Subcutaneous abdominal adipose tissue (tissue), 5 donors: ENCODE measurements around the gene MRAS.
A peak's percentile ranks its signal among the peaks of the same experiment; 100 is the strongest.

Source experiments
- H3K27ac ChIP-seq: one replicate; pipeline ENCODE4 v1.7.0; 2013; ENCODE audit warnings: low read depth, mild to moderate bottlenecking, inconsistent platforms, low read length, moderate library complexity
- H3K27me3 ChIP-seq, 5 donors: one replicate each; pipeline ENCODE4 v1.7.0; 2013; ENCODE audit warnings: low read length in 5 of 5, inconsistent platforms in 1 of 5; ENCODE audit not compliant: control insufficient read depth in 5 of 5, insufficient read depth in 4 of 5
- H3K36me3 ChIP-seq, 5 donors: one replicate each; pipeline ENCODE4 v1.7.0; 2013; ENCODE audit warnings: low read length in 5 of 5; ENCODE audit not compliant: control insufficient read depth in 5 of 5, insufficient read depth in 5 of 5
- H3K4me1 ChIP-seq, 5 donors: one replicate each; pipeline ENCODE4 v1.7.0; 2013; ENCODE audit warnings: low read length in 5 of 5, mild to moderate bottlenecking in 3 of 5, moderate library complexity in 1 of 5; ENCODE audit not compliant: control insufficient read depth in 5 of 5, insufficient read depth in 5 of 5
- H3K4me3 ChIP-seq, 5 donors: one replicate each; pipeline ENCODE4 v1.7.0; 2013; ENCODE audit warnings: low read length in 5 of 5, low read depth in 1 of 5
- H3K9ac ChIP-seq, 5 donors: one replicate each; pipeline ENCODE4 v1.7.0; 2013; ENCODE audit warnings: low read length in 5 of 5, mild to moderate bottlenecking in 4 of 5, moderate library complexity in 3 of 5
- H3K9me3 ChIP-seq, 5 donors: one replicate each; pipeline ENCODE4 v1.7.0; 2013; ENCODE audit warnings: low read length in 5 of 5; ENCODE audit not compliant: control insufficient read depth in 5 of 5
- donor health status: healthy.
- donor health status: healthy.
- donor health status: healthy.
- donor health status: healthy.
- donor health status: healthy.

Gene MRAS

GRCh38 chr3:138395865-138396751 lies 47.7 kb downstream of the MRAS start:
- H3K36me3 ChIP-seq, result peaks cover 0 to 31% (median 30%) of the 10 kb centered on the region in 5 donors
- H3K4me1 ChIP-seq, result peaks cover 0 to 56% (median 27%) of the 10 kb centered on the region in 5 donors
- peak overlapping the region; percentile 71 for H3K27ac ChIP-seq
- no peaks in the 10 kb centered on the region for H3K9me3 ChIP-seq
- H3K27me3 ChIP-seq, result no peaks in the 10 kb centered on the region
- H3K4me3 ChIP-seq, result no peak overlapping the region
- H3K9ac ChIP-seq, result peak overlapping the region in 2 of 5 donors; percentile 6 to 55

GRCh38 chr3:138396752-138397410 lies 48.5 kb downstream of the MRAS start:
- Histone ChIP-seq H3K27me3 (no peaks in the 10 kb centered on the region), H3K36me3 (peaks cover 0 to 39% (median 38%) of the 10 kb centered on the region in 5 donors), H3K27ac (peak overlapping the region; percentile 71), H3K9me3 (no peaks in the 10 kb centered on the region), H3K4me1 (peaks cover 0 to 55% (median 27%) of the 10 kb centered on the region in 5 donors), H3K4me3 (no peak overlapping the region), H3K9ac (peak overlapping the region in 1 of 5 donors; percentile 55)

GRCh38 chr3:138397983-138398382 lies 49.6 kb downstream of the MRAS start:
- peaks cover 0 to 46% (median 27%) of the 10 kb centered on the region in 5 donors for H3K4me1 ChIP-seq
- H3K36me3 ChIP-seq, result peaks cover 0 to 50% (median 49%) of the 10 kb centered on the region in 5 donors
- no peak overlapping the region for H3K9ac ChIP-seq
- H3K27ac ChIP-seq, result no peak overlapping the region
- H3K9me3 ChIP-seq, result no peaks in the 10 kb centered on the region
- no peaks in the 10 kb centered on the region for H3K27me3 ChIP-seq
- H3K4me3 ChIP-seq, result no peak overlapping the region

GRCh38 chr3:138398791-138399575 lies 50.6 kb downstream of the MRAS start:
- Histone ChIP-seq H3K4me1 (peaks cover 0 to 38% (median 24%) of the 10 kb centered on the region in 5 donors), H3K9me3 (no peaks in the 10 kb centered on the region), H3K27me3 (no peaks in the 10 kb centered on the region), H3K36me3 (peaks cover 2 to 60% (median 59%) of the 10 kb centered on the region in 5 donors), H3K27ac (no peak overlapping the region), H3K9ac (no peak overlapping the region), H3K4me3 (no peak overlapping the region)

- Histone ChIP-seq H3K9me3 (no peaks in the 10 kb centered on the region), H3K27ac (no peak overlapping the region), H3K4me3 (no peak overlapping the region), H3K36me3 (peaks cover 3 to 68% (median 67%) of the 10 kb centered on the region in 5 donors), H3K27me3 (no peaks in the 10 kb centered on the region), H3K4me1 (peaks cover 0 to 30% (median 18%) of the 10 kb centered on the region in 5 donors), H3K9ac (no peak overlapping the region)
Measured at GRCh38 chr3:138399766-138400165, 51.4 kb downstream of the MRAS start.

GRCh38 chr3:138400651-138401070 lies 52.3 kb downstream of the MRAS start:
- Histone ChIP-seq H3K4me3 (no peak overlapping the region), H3K4me1 (peaks cover 0 to 21% (median 17%) of the 10 kb centered on the region in 5 donors), H3K9ac (no peak overlapping the region), H3K27me3 (no peaks in the 10 kb centered on the region), H3K27ac (no peak overlapping the region), H3K9me3 (no peaks in the 10 kb centered on the region), H3K36me3 (peaks cover 3 to 75% (median 73%) of the 10 kb centered on the region in 5 donors)

- Histone ChIP-seq H3K36me3 (peaks cover 3 to 77% (median 74%) of the 10 kb centered on the region in 5 donors), H3K27ac (no peak overlapping the region), H3K4me1 (peaks cover 0 to 9% (median 5%) of the 10 kb centered on the region in 5 donors), H3K27me3 (no peaks in the 10 kb centered on the region), H3K9me3 (no peaks in the 10 kb centered on the region), H3K4me3 (no peak overlapping the region), H3K9ac (no peak overlapping the region)
Measured at GRCh38 chr3:138401834-138402233, 53.5 kb downstream of the MRAS start.

GRCh38 chr3:138404121-138404520 lies 55.7 kb downstream of the MRAS start:
- no peak overlapping the region for H3K9ac ChIP-seq
- peaks cover 3 to 64% (median 63%) of the 10 kb centered on the region in 5 donors for H3K36me3 ChIP-seq
- no peak overlapping the region for H3K4me3 ChIP-seq
- H3K9me3 ChIP-seq, result no peaks in the 10 kb centered on the region
- H3K27ac ChIP-seq, result no peak overlapping the region
- no peaks in the 10 kb centered on the region for H3K4me1 ChIP-seq
- H3K27me3 ChIP-seq, result no peaks in the 10 kb centered on the region

- Histone ChIP-seq H3K4me3 (no peak overlapping the region), H3K27ac (no peak overlapping the region), H3K27me3 (no peaks in the 10 kb centered on the region), H3K36me3 (peaks cover 3 to 57% (median 55%) of the 10 kb centered on the region in 5 donors), H3K4me1 (no peaks in the 10 kb centered on the region), H3K9me3 (no peaks in the 10 kb centered on the region), H3K9ac (no peak overlapping the region)
Measured at GRCh38 chr3:138405001-138405400, 56.6 kb downstream of the MRAS start.
